Sigmoid colon (tissue), 7 donors: ENCODE results near the gene PLCB1. TPM values are rescaled to one million over a fixed set of nuclear protein-coding genes. Genes with fewer than 3 reads are reported as not detected.

Experiments used
- DNase-seq: peaks from one replicate; pipeline ENCODE4 v3.0.0-alpha.2; 2019
- H3K27ac ChIP-seq, 4 donors: fragments of 200-600 bp; sonication (generic); one replicate each; pipeline ENCODE4 v1.5.1; 2016 to 2019; ENCODE audit warnings: mild to moderate bottlenecking in 1 of 4
- H3K27me3 ChIP-seq, 3 donors: fragments of 200-600 bp; sonication (generic); one replicate each; pipeline ENCODE4 v1.5.1; 2019; ENCODE audit warnings: mild to moderate bottlenecking in 1 of 3
- H3K36me3 ChIP-seq, 4 donors: fragments of 200-600 bp; sonication (generic); one replicate each; pipeline ENCODE4 v1.5.1; 2016 to 2019
- H3K4me1 ChIP-seq, 4 donors: fragments of 200-600 bp; sonication (generic); one replicate each; pipeline ENCODE4 v1.5.1; 2017 to 2019
- H3K4me3 ChIP-seq, 4 donors: fragments of 200-600 bp; sonication (generic); one replicate each; pipeline ENCODE4 v1.5.1; 2017 to 2019; ENCODE audit warnings: mild to moderate bottlenecking in 2 of 4, moderate library complexity in 1 of 4
- H3K9me3 ChIP-seq, 4 donors: fragments of 200-600 bp in 3 of 4; sonication (generic) in 3 of 4; one replicate each; pipeline versions ENCODE4 v1.5.1 to v1.6.1; 2013 to 2019
- EP300 ChIP-seq, 4 donors: sonication (generic); formaldehyde crosslinking; IDR thresholded peaks; one replicate each; pipeline ENCODE4 v1.6.1; 2017; ENCODE audit warnings: antibody characterized with exemption in 4 of 4
- POLR2A ChIP-seq, 2 donors: fragments of 450-650 bp; IDR thresholded peaks; one replicate each; pipeline ENCODE4 v1.6.1; 2016; ENCODE audit warnings: antibody characterized with exemption in 2 of 2, mild to moderate bottlenecking in 2 of 2, moderate library complexity in 2 of 2
- POLR2AphosphoS5 ChIP-seq, 4 donors: sonication (generic); formaldehyde crosslinking; IDR thresholded peaks; one replicate each; pipeline ENCODE4 v1.6.1; 2017; ENCODE audit warnings: antibody characterized with exemption in 4 of 4
- WGBS, 2 donors: extraction: QIAGEN DNeasy Blood & Tissue Kit; methylation state at CpG; one replicate each; pipeline ENCODE4 v1.1.7; 2013; 5-methylcytosine and 5-hydroxymethylcytosine counted together
- intact Hi-C: fragments of 100-400 bp; cut with DNase I; formaldehyde crosslinking; loops from one replicate; pipeline ENCODE4 v1.15.1; 2023
- polyA plus RNA-seq, 3 donors: library from polyadenylated mRNA; stranded (reverse); fragments of 200-250 nt; gene quantifications; one replicate each; pipeline ENCODE4 v1.2.3, GENCODE V29; 2013
- total RNA-seq, 4 donors: library from RNA; depleted of rRNA; stranded (reverse); fragments of >200 nt; gene quantifications; one replicate each; pipeline ENCODE4 v1.1.0, GENCODE V29; 2016
- TF ChIP-seq, protein P1 (sequence below), 4 experiments: fragments of 450-650 bp in 3 of 4; fragments of 200-600 bp in 1 of 4; IDR thresholded peaks; one replicate each; pipeline ENCODE4 v1.5.1; 2016 to 2019; ENCODE audit warnings: antibody characterized with exemption in 4 of 4, mild to moderate bottlenecking in 3 of 4, moderate library complexity in 2 of 4
- donor health status: healthy with polysubstance abuse.
- donor health status: Bipolar disorder and iron deficiency.
- donor health status: healthy.

The PLCB1 gene
- total and polyA plus RNA-seq, 7 donors = 0.92 to 117 (median 86.7) TPM

- no peak overlapping the region for H3K4me3 ChIP-seq
- intact Hi-C loops = no loop called here
- H3K36me3 ChIP-seq = peaks cover 0 to 17% (median 0%) of the 10 kb centered on the region in 4 donors
- no peak overlapping the region for H3K27ac ChIP-seq
- TF ChIP-seq, protein P1, sequence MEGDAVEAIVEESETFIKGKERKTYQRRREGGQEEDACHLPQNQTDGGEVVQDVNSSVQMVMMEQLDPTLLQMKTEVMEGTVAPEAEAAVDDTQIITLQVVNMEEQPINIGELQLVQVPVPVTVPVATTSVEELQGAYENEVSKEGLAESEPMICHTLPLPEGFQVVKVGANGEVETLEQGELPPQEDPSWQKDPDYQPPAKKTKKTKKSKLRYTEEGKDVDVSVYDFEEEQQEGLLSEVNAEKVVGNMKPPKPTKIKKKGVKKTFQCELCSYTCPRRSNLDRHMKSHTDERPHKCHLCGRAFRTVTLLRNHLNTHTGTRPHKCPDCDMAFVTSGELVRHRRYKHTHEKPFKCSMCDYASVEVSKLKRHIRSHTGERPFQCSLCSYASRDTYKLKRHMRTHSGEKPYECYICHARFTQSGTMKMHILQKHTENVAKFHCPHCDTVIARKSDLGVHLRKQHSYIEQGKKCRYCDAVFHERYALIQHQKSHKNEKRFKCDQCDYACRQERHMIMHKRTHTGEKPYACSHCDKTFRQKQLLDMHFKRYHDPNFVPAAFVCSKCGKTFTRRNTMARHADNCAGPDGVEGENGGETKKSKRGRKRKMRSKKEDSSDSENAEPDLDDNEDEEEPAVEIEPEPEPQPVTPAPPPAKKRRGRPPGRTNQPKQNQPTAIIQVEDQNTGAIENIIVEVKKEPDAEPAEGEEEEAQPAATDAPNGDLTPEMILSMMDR (IDR thresholded peaks at IDR 0.05) = no peak
- no peak for TF ChIP-seq POLR2AphosphoS5 (IDR thresholded peaks at IDR 0.05)
- TF ChIP-seq POLR2A (IDR thresholded peaks at IDR 0.05) = no peak
- TF ChIP-seq EP300 (IDR thresholded peaks at IDR 0.05) = no peak
- H3K9me3 ChIP-seq = no peaks in the 10 kb centered on the region
- WGBS, 2 donors = 69 to 75% methylated on average over 8 of the region's 8 CpGs
- H3K27me3 ChIP-seq = no peaks in the 10 kb centered on the region
- no peaks in the 10 kb centered on the region for H3K4me1 ChIP-seq
- no peak for DNase-seq
Measured at GRCh38 chr20:8661229-8661952, 529.3 kb downstream of the PLCB1 start.

DNA sequence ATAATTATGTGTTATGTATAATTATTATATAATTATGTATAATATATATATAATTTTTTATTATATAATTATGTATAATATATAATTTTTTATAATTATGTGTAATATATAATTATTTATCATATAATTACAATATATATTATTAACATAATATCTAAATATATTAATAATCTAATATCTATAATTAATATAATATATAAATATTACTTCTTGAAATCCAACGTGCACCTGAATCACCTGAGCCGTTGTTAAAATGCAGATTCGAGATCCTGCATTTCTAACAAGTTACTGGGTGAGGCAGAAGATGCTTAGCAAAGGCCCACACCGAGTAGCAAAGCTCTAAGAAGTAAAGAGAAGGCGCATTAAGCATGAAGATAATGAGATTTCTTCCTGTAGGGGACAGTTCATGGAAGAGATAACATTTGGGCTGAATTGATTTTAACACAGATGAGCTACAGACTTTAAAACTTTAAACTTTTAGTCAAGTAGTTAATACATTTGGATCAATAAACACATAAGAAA is 530.4 kb downstream of the PLCB1 start:
- H3K27me3 ChIP-seq = no peaks in the 10 kb centered on the region
- H3K27ac ChIP-seq = no peak overlapping the region
- 70 to 81% methylated on average over 5 of the region's 5 CpGs for WGBS, 2 donors
- H3K9me3 ChIP-seq = no peaks in the 10 kb centered on the region
- H3K4me1 ChIP-seq = no peaks in the 10 kb centered on the region
- no peak for DNase-seq
- no peak overlapping the region for H3K4me3 ChIP-seq
- H3K36me3 ChIP-seq = peaks cover 0 to 20% (median 0%) of the 10 kb centered on the region in 4 donors
- TF ChIP-seq, protein P1 (IDR thresholded peaks at IDR 0.05) = no peak
- TF ChIP-seq POLR2A (IDR thresholded peaks at IDR 0.05) = no peak
- intact Hi-C loops = no loop called here

DNA sequence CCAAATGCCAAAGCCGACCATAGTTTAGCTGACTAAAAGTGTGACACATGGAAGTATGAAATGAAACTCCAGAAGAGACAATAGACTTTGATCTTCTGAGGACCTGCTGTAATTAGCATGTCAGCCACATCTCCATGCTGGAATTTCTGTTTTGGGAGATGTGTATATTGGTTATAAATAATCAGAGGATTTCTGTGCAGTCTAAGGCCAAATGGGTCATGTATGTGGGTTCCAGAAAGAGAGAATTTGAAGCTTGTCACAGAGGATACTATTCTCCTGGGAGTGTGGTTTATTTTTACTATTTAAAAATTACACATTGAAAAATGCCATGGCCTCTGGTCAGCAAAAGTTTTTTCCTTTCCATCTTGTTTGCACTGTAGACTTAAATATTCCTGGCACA is 531.4 kb downstream of the PLCB1 start:
- H3K4me1 ChIP-seq = no peaks in the 10 kb centered on the region
- H3K27ac ChIP-seq = no peak overlapping the region
- TF ChIP-seq POLR2AphosphoS5 (IDR thresholded peaks at IDR 0.05) (no peak), EP300 (IDR thresholded peaks at IDR 0.05) (no peak), POLR2A (IDR thresholded peaks at IDR 0.05) (no peak)
- TF ChIP-seq, protein P1 (IDR thresholded peaks at IDR 0.05) = no peak
- H3K36me3 ChIP-seq = peaks cover 0 to 19% (median 0%) of the 10 kb centered on the region in 4 donors
- intact Hi-C loops = no loop called here
- H3K9me3 ChIP-seq = no peaks in the 10 kb centered on the region
- H3K4me3 ChIP-seq = no peak overlapping the region
- no peak for DNase-seq
- 83 to 91% methylated on average over 1 of the region's 1 CpG for WGBS, 2 donors
- no peaks in the 10 kb centered on the region for H3K27me3 ChIP-seq

GRCh38 chr20:8664778-8665177 is 532.7 kb downstream of the PLCB1 start:
- no peak overlapping the region for H3K4me3 ChIP-seq
- H3K36me3 ChIP-seq = peaks cover 0 to 20% (median 0%) of the 10 kb centered on the region in 4 donors
- H3K4me1 ChIP-seq = no peaks in the 10 kb centered on the region
- no peaks in the 10 kb centered on the region for H3K9me3 ChIP-seq
- DNase-seq = no peak
- TF ChIP-seq POLR2AphosphoS5 (IDR thresholded peaks at IDR 0.05) (no peak), POLR2A (IDR thresholded peaks at IDR 0.05) (no peak), EP300 (IDR thresholded peaks at IDR 0.05) (no peak)
- TF ChIP-seq, protein P1 (IDR thresholded peaks at IDR 0.05) = no peak
- intact Hi-C loops = no loop called here
- H3K27ac ChIP-seq = no peak overlapping the region
- 78 to 80% methylated on average over 4 of the region's 4 CpGs for WGBS, 2 donors
- H3K27me3 ChIP-seq = no peaks in the 10 kb centered on the region
